Central memory CD4-positive, alpha-beta T cell (primary cell): Measurements from ENCODE around the gene KCNG2.
"Not testable (repeated sequence)": the region's sequence is repeated elsewhere in the genome, so short reads cannot be mapped to it uniquely, and the experiment has no call there.

Experiments
- DNase-seq: peaks from one replicate; pipeline ENCODE4 v3.0.0; 2022

Gene KCNG2

GRCh38 chr18:79873449-79874110 is 75.8 kb downstream of the KCNG2 start:
- no peak for DNase-seq

- DNase-seq, result no peak
These were observed 77.1 kb downstream of the KCNG2 start for GRCh38 chr18:79874553-79875530.

- DNase-seq, result no peak
These were observed 77.8 kb downstream of the KCNG2 start for GRCh38 chr18:79875531-79875919.

GRCh38 chr18:79875931-79876461 is 78.3 kb downstream of the KCNG2 start:
- no peak for DNase-seq

- DNase-seq, result no peak
These were observed 78.8 kb downstream of the KCNG2 start for GRCh38 chr18:79876497-79876896.

- no peak for DNase-seq
These were observed 79.7 kb downstream of the KCNG2 start for GRCh38 chr18:79877163-79878091.

- DNase-seq, result not testable (repeated sequence)
These were observed 80.5 kb downstream of the KCNG2 start for GRCh38 chr18:79878246-79878645.

- no peak for DNase-seq
These were observed 81.1 kb downstream of the KCNG2 start for GRCh38 chr18:79878741-79879378.

- no peak for DNase-seq
These were observed 81.8 kb downstream of the KCNG2 start for GRCh38 chr18:79879566-79879965.

GRCh38 chr18:79881695-79882094 is 84.0 kb downstream of the KCNG2 start:
- no peak for DNase-seq

GRCh38 chr18:79882522-79883241 is 84.9 kb downstream of the KCNG2 start:
- no peak for DNase-seq

- no peak for DNase-seq
These were observed 85.9 kb downstream of the KCNG2 start for GRCh38 chr18:79883461-79884293.

GRCh38 chr18:79884294-79884962 is 86.7 kb downstream of the KCNG2 start:
- no peak for DNase-seq

GRCh38 chr18:79884963-79885728 is 87.4 kb downstream of the KCNG2 start:
- no peak for DNase-seq

GRCh38 chr18:79887181-79888000 is 89.7 kb downstream of the KCNG2 start:
- no peak for DNase-seq

- no peak for DNase-seq
These were observed 90.3 kb downstream of the KCNG2 start for GRCh38 chr18:79888016-79888415.

GRCh38 chr18:79889569-79889968 is 91.8 kb downstream of the KCNG2 start:
- no peak for DNase-seq

- no peak for DNase-seq
These were observed 92.9 kb downstream of the KCNG2 start for GRCh38 chr18:79890674-79891073.
